HCT116 (cell line): Measurements from ENCODE around the gene ZNF729. TPM values are rescaled to one million over a fixed set of nuclear protein-coding genes. Genes with fewer than 3 reads are reported as not detected.

Source experiments
- ATAC-seq: fragments of 200-7000 bp; cut with Tn5 transposase; 2 replicates; pipeline ENCODE4 v1.9.1; 2020; ENCODE audit warnings: mild to moderate bottlenecking, moderate library complexity
- BruUV-seq: library from RNA; stranded (reverse); fragments of 400-500 nt; replicated peaks from 2 replicates; lab custom pipeline; 2021; lab: Mats Ljungman, UMichigan
- CTCF ChIA-PET: fragments of 300-600 bp; sonication (Branson Sonifier 250); formaldehyde crosslinking; loops from one replicate; lab custom pipeline; 2021; ENCODE audit warnings: antibody characterized with exemption; lab: Charles Lee
- POLR2A ChIA-PET: fragments of 300-600, 350-600 bp; sonication (Branson Sonifier 250); formaldehyde crosslinking; loops from one replicate; lab custom pipeline; 2021; ENCODE audit warnings: antibody characterized with exemption; lab: Charles Lee
- RAD21 ChIA-PET, 2 experiments: fragments of 300-600 bp; sonication (Branson Sonifier 250); formaldehyde crosslinking; loops; one replicate each; lab custom pipeline; 2023; ENCODE audit warnings: low total read pairs in 2 of 2; ENCODE audit not compliant: uncharacterized antibody in 2 of 2, unreplicated experiment in 2 of 2, low non-redundant PET in 1 of 2; lab: Charles Lee
- DNase-seq: peaks from one replicate; pipeline ENCODE4 v3.0.0-alpha.2; 2010; ENCODE audit warnings: low read depth, low spot score
- H2AFZ ChIP-seq: fragments of 200-600 bp; shearing (Covaris generic), sonication (generic); 2 replicates; pipeline ENCODE4 v1.6.1; 2017; ENCODE audit warnings: low read depth, mixed run types, mixed read lengths, antibody characterized with exemption, low read length; ENCODE audit not compliant: poor library complexity, severe bottlenecking
- H3K27ac ChIP-seq: 2 replicates; pipeline ENCODE4 v1.5.1; 2012; ENCODE audit warnings: low read depth, low read length
- H3K27me3 ChIP-seq: fragments of 200-600 bp; sonication (generic); 2 replicates; pipeline ENCODE4 v1.6.1; 2016; ENCODE audit warnings: mixed run types, low read length, mixed read lengths; ENCODE audit not compliant: insufficient read depth
- H3K36me3 ChIP-seq, 2 experiments: fragments of 200-500 bp in 1 of 2; fragments of 200-600 bp in 1 of 2; sonication (Bioruptor generic) in 1 of 2; sonication (generic) in 1 of 2; 2 replicates each; pipeline versions ENCODE4 v1.5.1 to v1.6.1; 2014 to 2016; ENCODE audit warnings: low read length in 2 of 2, inconsistent platforms in 1 of 2, mixed read lengths in 1 of 2, mixed run types in 1 of 2; ENCODE audit not compliant: insufficient read depth in 2 of 2, control insufficient read depth in 1 of 2
- H3K4me1 ChIP-seq, 2 experiments: fragments of 200-600 bp in 1 of 2; sonication (generic) in 1 of 2; 2 replicates each; pipeline versions ENCODE4 v1.5.1 to v1.6.1; 2012 to 2017; ENCODE audit warnings: low read length in 2 of 2, inconsistent platforms in 1 of 2, mild to moderate bottlenecking in 1 of 2, mixed read lengths in 1 of 2, mixed run types in 1 of 2, moderate library complexity in 1 of 2; ENCODE audit not compliant: insufficient read depth in 2 of 2, control insufficient read depth in 1 of 2
- H3K4me2 ChIP-seq: fragments of 200-600 bp; sonication (generic); 2 replicates; pipeline ENCODE4 v1.6.1; 2017; ENCODE audit warnings: mixed run types, low read length, mixed read lengths
- H3K4me3 ChIP-seq, 2 experiments: fragments of 200-600 bp in 1 of 2; sonication (generic) in 1 of 2; replicated peaks in 1 of 2; 2 replicates each; pipeline ENCODE4 v1.5.1; 2011 to 2016; ENCODE audit warnings: low read length in 2 of 2, control low read depth in 1 of 2, low read depth in 1 of 2, mild to moderate bottlenecking in 1 of 2, mixed read lengths in 1 of 2, mixed run types in 1 of 2
- H3K79me2 ChIP-seq: fragments of 200-600 bp; sonication (generic); 2 replicates; pipeline ENCODE4 v1.6.1; 2017; ENCODE audit warnings: mild to moderate bottlenecking, mixed run types, low read length, moderate library complexity, mixed read lengths; ENCODE audit not compliant: insufficient read depth
- H3K9ac ChIP-seq: fragments of 200-600 bp; sonication (generic); 2 replicates; pipeline ENCODE4 v1.6.1; 2016; ENCODE audit warnings: low read length, mixed read lengths
- H3K9me2 ChIP-seq: fragments of 200-600 bp; sonication (generic), shearing (Covaris generic); 2 replicates; pipeline ENCODE4 v1.6.1; 2017; ENCODE audit warnings: mixed run types, mild to moderate bottlenecking, moderate library complexity; ENCODE audit not compliant: insufficient read depth
- H3K9me3 ChIP-seq, 2 experiments: fragments of 200-500 bp in 1 of 2; fragments of 200-600 bp in 1 of 2; sonication (Bioruptor generic) in 1 of 2; sonication (generic) in 1 of 2; 2 replicates each; pipeline ENCODE4 v1.6.1; 2014 to 2017; ENCODE audit warnings: low read length in 2 of 2, mixed read lengths in 2 of 2, inconsistent platforms in 1 of 2, low read depth in 1 of 2, mild to moderate bottlenecking in 1 of 2, mixed run types in 1 of 2, moderate library complexity in 1 of 2; ENCODE audit not compliant: control insufficient read depth in 1 of 2, insufficient read depth in 1 of 2
- H4K20me1 ChIP-seq: fragments of 200-600 bp; sonication (generic), shearing (Covaris generic); 2 replicates; pipeline ENCODE4 v1.6.1; 2017; ENCODE audit warnings: mixed run types, mild to moderate bottlenecking, moderate library complexity; ENCODE audit not compliant: insufficient read depth
- ATF3 ChIP-seq: IDR thresholded peaks from 2 replicates; pipeline ENCODE4 v1.6.1; 2012
- CBX3 ChIP-seq: IDR thresholded peaks from 2 replicates; pipeline ENCODE4 v1.6.1; 2012; ENCODE audit warnings: low read depth
- EGR1 ChIP-seq: IDR thresholded peaks from 2 replicates; pipeline ENCODE4 v1.6.1; 2012; ENCODE audit warnings: low read depth
- ELF1 ChIP-seq: IDR thresholded peaks from 2 replicates; pipeline ENCODE4 v1.6.1; 2012; ENCODE audit warnings: low read depth, borderline replicate concordance
- EZH2phosphoT487 ChIP-seq: fragments of 200-600 bp; IDR thresholded peaks from 2 replicates; pipeline ENCODE4 v1.6.1; 2018; ENCODE audit warnings: antibody characterized with exemption, borderline replicate concordance
- FOSL1 ChIP-seq: IDR thresholded peaks from 2 replicates; pipeline ENCODE4 v1.6.1; 2012; ENCODE audit warnings: low read depth
- JUND ChIP-seq: IDR thresholded peaks from 2 replicates; pipeline ENCODE4 v1.6.1; 2012
- POLR2A ChIP-seq: IDR thresholded peaks from 2 replicates; pipeline ENCODE4 v1.7.0; 2011; ENCODE audit warnings: borderline replicate concordance; ENCODE audit not compliant: insufficient read depth, insufficient read length; ENCODE audit errors: extremely low read depth
- POLR2AphosphoS5 ChIP-seq: IDR thresholded peaks from 2 replicates; pipeline ENCODE4 v1.6.1; 2011; ENCODE audit warnings: mild to moderate bottlenecking, low read depth, low read length, moderate library complexity
- RAD21 ChIP-seq: IDR thresholded peaks from 2 replicates; pipeline ENCODE4 v1.6.1; 2012; ENCODE audit warnings: low read depth, mild to moderate bottlenecking
- REST ChIP-seq: IDR thresholded peaks from 2 replicates; pipeline ENCODE4 v1.6.1; 2012; ENCODE audit warnings: low read depth
- SIN3A ChIP-seq: IDR thresholded peaks from 2 replicates; pipeline ENCODE4 v1.6.1; 2012; ENCODE audit warnings: low read depth
- SP1 ChIP-seq: IDR thresholded peaks from 2 replicates; pipeline ENCODE4 v1.6.1; 2012; ENCODE audit warnings: low read depth
- SRF ChIP-seq: IDR thresholded peaks from 2 replicates; pipeline ENCODE4 v1.6.1; 2012; ENCODE audit warnings: low read depth
- TCF7L2 ChIP-seq: IDR thresholded peaks from 2 replicates; pipeline ENCODE4 v1.7.0; 2011; ENCODE audit warnings: borderline replicate concordance, inconsistent platforms; ENCODE audit not compliant: insufficient read depth, insufficient read length; ENCODE audit errors: extremely low read depth
- YY1 ChIP-seq: IDR thresholded peaks from 2 replicates; pipeline ENCODE4 v1.6.1; 2011; ENCODE audit warnings: low read length, low read depth, moderate library complexity, mild to moderate bottlenecking; ENCODE audit not compliant: insufficient replicate concordance; ENCODE audit errors: extremely low read depth
- ZBTB33 ChIP-seq: IDR thresholded peaks from 2 replicates; pipeline ENCODE4 v1.6.1; 2011; ENCODE audit warnings: mild to moderate bottlenecking, low read length, moderate library complexity; ENCODE audit not compliant: insufficient replicate concordance; ENCODE audit errors: extremely low read depth
- ZFX ChIP-seq: fragments of 450-650 bp; IDR thresholded peaks from 2 replicates; pipeline ENCODE4 v1.6.1; 2017
- ZNF274 ChIP-seq: fragments of 200-500 bp; sonication (Bioruptor generic); IDR thresholded peaks from 2 replicates; pipeline ENCODE4 v1.6.1; 2014; ENCODE audit warnings: mild to moderate bottlenecking, low read depth, low read length, inconsistent platforms
- intact Hi-C: fragments of 100-400 bp; cut with micrococcal nuclease; formaldehyde crosslinking; loops from 2 replicates; pipeline ENCODE4 v1.10.0; 2022
- total RNA-seq: library from RNA; stranded (reverse); gene quantifications from one replicate; pipeline ENCODE4 v1.2.1, GENCODE V29; 2021; ENCODE audit not compliant: unreplicated experiment

ZNF729 gene
- total RNA-seq, 1 experiment from 2014 or later: not detected

- no peaks in the 10 kb centered on the region for H3K4me1 ChIP-seq
- CTCF ChIA-PET: no interaction called here
- RAD21 ChIA-PET: no interaction called here
- H3K27ac ChIP-seq: no peak overlapping the region
- H3K4me2 ChIP-seq: no peak overlapping the region
- no peak overlapping the region for H2AFZ ChIP-seq
- no peaks in the 10 kb centered on the region for H3K79me2 ChIP-seq
- DNase-seq (no peak), ATAC-seq (no peak)
- H3K27me3 ChIP-seq: no peaks in the 10 kb centered on the region
- H4K20me1 ChIP-seq: no peaks in the 10 kb centered on the region
- intact Hi-C loops: no loop called here
- POLR2A ChIA-PET: no interaction called here
- TF ChIP-seq SP1: no peak
- no peak for TF ChIP-seq TCF7L2
- no peak for TF ChIP-seq ZFX
- no peak for TF ChIP-seq EGR1
- TF ChIP-seq SRF: no peak
- TF ChIP-seq POLR2A: no peak
- TF ChIP-seq EZH2phosphoT487: no peak
- no peak for TF ChIP-seq RAD21
- TF ChIP-seq CBX3: no peak
- TF ChIP-seq POLR2AphosphoS5: no peak
- no peak for TF ChIP-seq ZNF274
- no peak for TF ChIP-seq ATF3
- no peak for TF ChIP-seq ZBTB33
- no peak for TF ChIP-seq JUND
- TF ChIP-seq FOSL1: no peak
- TF ChIP-seq SIN3A: no peak
- TF ChIP-seq YY1: no peak
- no peak for TF ChIP-seq ELF1
- no peak for TF ChIP-seq REST
- H3K9ac ChIP-seq: no peak overlapping the region
- BruUV-seq: no TSS peak
- H3K9me2 ChIP-seq: no peaks in the 10 kb centered on the region
- H3K36me3 ChIP-seq: no peaks in the 10 kb centered on the region
- peaks cover 5 to 24% of the 10 kb centered on the region in 2 experiments; a peak in 3 of 4 replicates for H3K9me3 ChIP-seq
- H3K4me3 ChIP-seq: no peak overlapping the region
These were observed 29.4 kb upstream of the ZNF729 start for GRCh38 chr19:22256856-22257255.
